Heart left ventricle (tissue), 16 donors: ENCODE results near the gene SMYD1. TPM values are rescaled to one million over a fixed set of nuclear protein-coding genes. Genes with fewer than 3 reads are reported as not detected.
A peak's percentile ranks its signal among the peaks of the same experiment; 100 is the strongest.

Source experiments
- ATAC-seq, 4 donors: fragments of 200-7000 bp; cut with Tn5 transposase; one replicate each; pipeline ENCODE4 v1.9.1; 2020 to 2022; ENCODE audit warnings: moderate library complexity in 4 of 4, mild to moderate bottlenecking in 3 of 4, moderate number of reproducible peaks in 1 of 4
- DNase-seq, 5 donors: peaks; one replicate each; pipeline ENCODE4 v3.0.0-alpha.2; 2020
- H3K27ac ChIP-seq, 12 donors: fragments of 200-600 bp; sonication (generic) in 4 of 12; one replicate each; pipeline versions ENCODE4 v1.5.0 to v1.8.0; 2016 to 2022; ENCODE audit warnings: mild to moderate bottlenecking in 2 of 12
- H3K27me3 ChIP-seq, 9 donors: fragments of 200-600 bp; sonication (generic) in 2 of 9; one replicate each; pipeline versions ENCODE4 v1.5.1 to v1.8.0; 2016 to 2022; ENCODE audit warnings: mild to moderate bottlenecking in 3 of 9
- H3K36me3 ChIP-seq, 9 donors: fragments of 200-600 bp; sonication (generic) in 2 of 9; one replicate each; pipeline versions ENCODE4 v1.5.0 to v1.8.0; 2018 to 2022; ENCODE audit warnings: mild to moderate bottlenecking in 2 of 9
- H3K4me1 ChIP-seq, 12 donors: fragments of 200-600 bp; sonication (generic) in 4 of 12; one replicate each; pipeline versions ENCODE4 v1.5.0 to v1.8.0; 2016 to 2022; ENCODE audit warnings: mild to moderate bottlenecking in 3 of 12
- H3K4me3 ChIP-seq, 12 donors: fragments of 200-600 bp; sonication (generic) in 4 of 12; one replicate each; pipeline versions ENCODE4 v1.5.0 to v1.8.0; 2017 to 2022; ENCODE audit warnings: mild to moderate bottlenecking in 9 of 12, moderate library complexity in 4 of 12
- H3K9me3 ChIP-seq, 12 donors: fragments of 200-600 bp; sonication (generic) in 4 of 12; one replicate each; pipeline versions ENCODE4 v1.5.0 to v1.8.0; 2016 to 2022; ENCODE audit warnings: mild to moderate bottlenecking in 1 of 12
- POLR2A ChIP-seq, 2 donors: fragments of 450-650 bp; IDR thresholded peaks; one replicate each; pipeline ENCODE4 v1.6.1; 2017; ENCODE audit warnings: antibody characterized with exemption in 2 of 2, mild to moderate bottlenecking in 2 of 2, moderate library complexity in 2 of 2
- WGBS, 4 donors: extraction: QIAGEN DNeasy Blood & Tissue Kit in 2 of 4; methylation state at CpG; one replicate each; pipeline versions ENCODE4 v1.1.5 to v1.1.7; 2013 to 2018; 5-methylcytosine and 5-hydroxymethylcytosine counted together
- intact Hi-C, 10 donors: fragments of 100-400 bp; cut with DNase I; formaldehyde crosslinking; loops; one replicate each; pipeline versions ENCODE4 v1.11.1 to v1.14.2; 2022
- polyA plus RNA-seq, 2 donors: library from polyadenylated mRNA; stranded (reverse); fragments of 200-250 nt; gene quantifications; one replicate each; pipeline ENCODE4 v1.2.3, GENCODE V29; 2013
- total RNA-seq, 9 donors: library from RNA; depleted of rRNA in 2 of 9; stranded (reverse); fragments of >200 nt in 2 of 9; fragmentation: NEBNext Ultra II Directional in 3 of 9; extraction: Animal tissue kit (Norgen Biotek cat#: 25700) in 3 of 9; gene quantifications; one replicate each; pipeline versions ENCODE4 v1.1.0 to v1.2.4, GENCODE V29; 2016 to 2023
- TF ChIP-seq, protein P1 (sequence below), 12 donors: fragments of 200-600 bp; sonication (generic) in 4 of 12; IDR thresholded peaks; one replicate each; pipeline versions ENCODE4 v1.5.0 to v1.8.0; 2018 to 2022; ENCODE audit warnings: antibody characterized with exemption in 12 of 12, mild to moderate bottlenecking in 5 of 12
- donor health status: ischemic (EF 13 %, LVEDD 7.1; RV severe dilation, severe dysfunction).
- donor health status: healthy with polysubstance abuse.
- donor health status: DM: no; HTN: yes; CAD: no.
- donor health status: DM: no; HTN: no; CAD: no.
- donor health status: ischemic (EF 25% LVEDD 6.9; RV normal size, moderate dysfunction).
- donor health status: ischemic (EF 25% LVEDD 5.7; RV mildly dilated, moderate dysfunction).
- donor health status: healthy.
- donor health status: DM: yes; HTN: yes; CAD: no.
- donor health status: ischemic (EF 35%, LVEDD 5.7; RV mildly dilated, moderate dysfunction).
- donor health status: nonischemic (EF 11% LVEDD 7.7; RV severe dilation, severe dysfunction).
- donor health status: DM: yes; HTN: yes; CAD: no.
- donor health status: PGD.
- donor health status: ischemic (EF 29% LVEDD 5.4; RV normal size, mild dysfunction).
- donor health status: nonischemic (EF 23%, LVEDD 6.1; RV moderate dilation, normal function).

The SMYD1 gene
- total and polyA plus RNA-seq, 11 donors: 132 to 658 (median 346) TPM

DNA sequence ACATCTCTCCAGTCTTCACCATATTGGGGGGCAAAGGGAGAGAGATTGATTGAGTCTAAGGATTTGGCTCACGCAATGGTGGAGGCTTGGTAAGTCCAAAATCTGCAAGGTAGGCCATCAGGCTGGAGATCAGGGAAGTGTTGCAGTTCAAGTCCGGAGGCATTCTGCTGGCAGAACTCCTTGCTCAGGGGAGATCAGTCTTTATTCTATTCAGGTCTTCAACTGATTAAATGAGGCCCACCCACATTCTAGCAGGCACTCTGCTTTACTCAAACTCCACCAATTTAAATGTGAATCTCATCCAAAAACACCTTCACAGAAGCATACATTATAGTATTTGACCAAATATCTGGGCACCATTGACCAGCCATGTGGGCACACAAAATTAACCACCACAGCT is 21.4 kb downstream of the SMYD1 start:
- 86 to 96% (median 93%) methylated on average over 2 of the region's 2 CpGs for WGBS, 4 donors
- Histone ChIP-seq H3K9me3 (no peaks in the 10 kb centered on the region), H3K36me3 (peaks cover 0 to 82% (median 30%) of the 10 kb centered on the region in 9 donors), H3K4me1 (peaks cover 0 to 20% (median 0%) of the 10 kb centered on the region in 12 donors), H3K27me3 (no peaks in the 10 kb centered on the region), H3K27ac (no peak overlapping the region), H3K4me3 (no peak overlapping the region)
- DNase-seq (no peak), ATAC-seq (no peak)
- intact Hi-C loops: no loop called here
- TF ChIP-seq, protein P1, sequence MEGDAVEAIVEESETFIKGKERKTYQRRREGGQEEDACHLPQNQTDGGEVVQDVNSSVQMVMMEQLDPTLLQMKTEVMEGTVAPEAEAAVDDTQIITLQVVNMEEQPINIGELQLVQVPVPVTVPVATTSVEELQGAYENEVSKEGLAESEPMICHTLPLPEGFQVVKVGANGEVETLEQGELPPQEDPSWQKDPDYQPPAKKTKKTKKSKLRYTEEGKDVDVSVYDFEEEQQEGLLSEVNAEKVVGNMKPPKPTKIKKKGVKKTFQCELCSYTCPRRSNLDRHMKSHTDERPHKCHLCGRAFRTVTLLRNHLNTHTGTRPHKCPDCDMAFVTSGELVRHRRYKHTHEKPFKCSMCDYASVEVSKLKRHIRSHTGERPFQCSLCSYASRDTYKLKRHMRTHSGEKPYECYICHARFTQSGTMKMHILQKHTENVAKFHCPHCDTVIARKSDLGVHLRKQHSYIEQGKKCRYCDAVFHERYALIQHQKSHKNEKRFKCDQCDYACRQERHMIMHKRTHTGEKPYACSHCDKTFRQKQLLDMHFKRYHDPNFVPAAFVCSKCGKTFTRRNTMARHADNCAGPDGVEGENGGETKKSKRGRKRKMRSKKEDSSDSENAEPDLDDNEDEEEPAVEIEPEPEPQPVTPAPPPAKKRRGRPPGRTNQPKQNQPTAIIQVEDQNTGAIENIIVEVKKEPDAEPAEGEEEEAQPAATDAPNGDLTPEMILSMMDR (IDR thresholded peaks at IDR 0.05): no peak
- TF ChIP-seq POLR2A (IDR thresholded peaks at IDR 0.05): no peak

DNA sequence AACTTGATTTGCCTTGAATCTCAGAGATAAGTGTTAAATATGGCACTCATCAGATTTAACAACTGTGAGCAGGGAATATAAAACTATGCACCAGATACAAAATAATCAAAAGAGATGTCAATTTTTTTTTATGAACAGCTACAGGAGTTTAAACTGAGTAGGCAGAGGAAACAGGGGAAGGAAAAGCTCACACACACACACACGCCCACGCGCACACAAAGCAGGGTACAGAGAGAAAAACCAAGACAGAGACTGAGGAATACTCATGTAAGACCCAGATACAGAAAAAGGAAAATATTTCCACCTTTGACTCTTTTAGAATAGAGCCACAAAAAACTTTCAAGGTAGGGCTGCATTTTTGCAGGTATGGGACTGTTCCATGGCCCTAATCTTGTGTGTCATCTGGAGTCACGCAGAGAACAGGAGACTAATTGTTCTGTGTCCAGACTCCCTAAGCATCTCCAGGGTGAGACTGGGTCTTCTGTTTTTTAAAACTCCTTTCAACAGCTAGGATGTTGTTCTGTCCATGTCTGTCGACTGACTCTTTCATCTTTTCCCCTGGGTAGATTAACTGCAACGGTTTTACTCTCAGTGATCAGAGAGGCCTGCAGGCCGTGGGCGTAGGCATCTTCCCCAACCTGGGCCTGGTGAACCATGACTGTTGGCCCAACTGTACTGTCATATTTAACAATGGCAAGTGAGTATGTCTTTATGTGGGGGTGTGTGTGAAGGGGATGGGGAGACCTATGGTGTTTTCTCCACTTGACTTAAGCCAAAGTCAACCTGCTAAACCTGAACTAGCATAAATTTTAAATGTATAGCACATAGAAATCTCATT is 23.0 kb downstream of the SMYD1 start:
- TF ChIP-seq, protein P1 (IDR thresholded peaks at IDR 0.05): no peak
- 55 to 63% (median 58%) methylated on average over 8 of the region's 8 CpGs for WGBS, 4 donors
- DNase-seq (no peak), ATAC-seq (no peak)
- Histone ChIP-seq H3K27me3 (no peaks in the 10 kb centered on the region), H3K4me3 (no peak overlapping the region), H3K4me1 (peaks cover 0 to 20% (median 0%) of the 10 kb centered on the region in 12 donors), H3K27ac (peak overlapping the region in 1 of 12 donors; percentile 15), H3K9me3 (no peaks in the 10 kb centered on the region), H3K36me3 (peaks cover 0 to 78% (median 28%) of the 10 kb centered on the region in 9 donors)
- intact Hi-C loops: no loop called here

DNA sequence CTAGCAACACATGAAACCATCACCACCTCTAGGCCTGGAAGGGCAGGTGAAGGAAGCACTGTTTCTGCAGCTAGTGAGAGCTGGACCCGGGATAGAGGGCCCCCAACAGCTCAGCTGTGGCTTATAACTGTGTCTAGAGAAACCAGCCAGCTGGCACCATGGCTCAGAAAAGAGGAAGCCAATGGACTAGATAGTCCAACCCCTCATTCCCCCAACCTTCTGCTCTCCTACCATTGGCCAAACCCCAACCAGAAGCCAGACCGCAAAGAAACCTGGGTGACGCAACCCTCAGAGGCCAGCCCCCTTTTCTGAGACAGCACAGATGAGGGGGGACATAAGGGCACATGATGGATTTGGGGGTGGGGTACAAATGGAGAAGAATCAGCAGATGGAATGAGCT is 24.3 kb downstream of the SMYD1 start:
- no peaks in the 10 kb centered on the region for H3K27me3 ChIP-seq
- DNase-seq: no peak
- H3K36me3 ChIP-seq: peaks cover 0 to 80% (median 24%) of the 10 kb centered on the region in 9 donors
- intact Hi-C loops: no loop called here
- no peak overlapping the region for H3K4me3 ChIP-seq
- H3K9me3 ChIP-seq: no peaks in the 10 kb centered on the region
- ATAC-seq: no peak
- 60 to 90% (median 78%) methylated on average over 3 of the region's 3 CpGs for WGBS, 4 donors
- TF ChIP-seq, protein P1 (IDR thresholded peaks at IDR 0.05): no peak
- no peak for TF ChIP-seq POLR2A (IDR thresholded peaks at IDR 0.05)
- H3K27ac ChIP-seq: no peak overlapping the region
- peaks cover 0 to 23% (median 0%) of the 10 kb centered on the region in 12 donors for H3K4me1 ChIP-seq

DNA sequence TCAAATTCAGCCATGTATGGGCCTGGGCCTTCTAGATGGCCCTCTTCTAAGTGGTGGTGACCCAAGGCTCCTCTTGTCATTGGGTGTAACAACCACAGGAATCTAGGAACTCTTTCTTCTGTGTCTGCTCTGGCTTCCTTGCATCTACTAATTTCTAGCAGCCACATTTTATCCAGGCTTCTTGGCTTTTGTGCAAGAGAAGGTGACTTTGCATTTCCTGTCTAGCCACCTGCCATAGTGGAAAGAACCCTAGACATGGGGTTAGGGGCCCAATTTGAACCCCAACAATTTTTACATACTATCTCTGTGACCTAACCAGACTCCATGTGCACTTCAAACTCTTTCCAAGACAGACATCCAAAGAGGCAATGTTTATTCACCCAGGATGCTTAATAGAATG is 25.1 kb downstream of the SMYD1 start:
- peaks cover 0 to 80% (median 24%) of the 10 kb centered on the region in 9 donors for H3K36me3 ChIP-seq
- TF ChIP-seq, protein P1 (IDR thresholded peaks at IDR 0.05): no peak
- no peak for TF ChIP-seq POLR2A (IDR thresholded peaks at IDR 0.05)
- no peak overlapping the region for H3K4me3 ChIP-seq
- peaks cover 0 to 32% (median 3%) of the 10 kb centered on the region in 12 donors for H3K4me1 ChIP-seq
- ATAC-seq: no peak
- DNase-seq: no peak
- no peaks in the 10 kb centered on the region for H3K27me3 ChIP-seq
- no peaks in the 10 kb centered on the region for H3K9me3 ChIP-seq
- H3K27ac ChIP-seq: no peak overlapping the region
- intact Hi-C loops: no loop called here
